Endothelial cell (in vitro differentiated cells): ENCODE results near the gene IZUMO1. TPM values are rescaled to one million over a fixed set of nuclear protein-coding genes. Genes with fewer than 3 reads are reported as not detected.
A peak's percentile ranks its signal among the peaks of the same experiment; 100 is the strongest.

Experiments
- DNase-seq: peaks from one replicate; pipeline ENCODE4 v3.0.0; 2021; ENCODE audit warnings: low spot score
- H3K27ac Mint-ChIP-seq: one replicate; pipeline ENCODE4 v1.8.0; 2021; ENCODE audit warnings: mixed read lengths, inconsistent platforms; ENCODE audit not compliant: unreplicated experiment
- H3K27me3 Mint-ChIP-seq: one replicate; pipeline ENCODE4 v1.8.0; 2021; ENCODE audit warnings: mild to moderate bottlenecking, moderate library complexity, mixed read lengths, inconsistent platforms; ENCODE audit not compliant: unreplicated experiment
- H3K36me3 Mint-ChIP-seq: one replicate; pipeline ENCODE4 v1.8.0; 2021; ENCODE audit warnings: mild to moderate bottlenecking, low read depth, mixed read lengths, inconsistent platforms; ENCODE audit not compliant: unreplicated experiment
- H3K4me1 Mint-ChIP-seq: one replicate; pipeline ENCODE4 v1.8.0; 2021; ENCODE audit warnings: mild to moderate bottlenecking, mixed read lengths, inconsistent platforms; ENCODE audit not compliant: unreplicated experiment
- H3K4me3 Mint-ChIP-seq: one replicate; pipeline ENCODE4 v1.8.0; 2021; ENCODE audit warnings: mild to moderate bottlenecking, mixed read lengths, inconsistent platforms; ENCODE audit not compliant: unreplicated experiment
- H3K9me3 Mint-ChIP-seq: one replicate; pipeline ENCODE4 v1.8.0; 2021; ENCODE audit warnings: mixed read lengths, inconsistent platforms; ENCODE audit not compliant: unreplicated experiment
- total RNA-seq: library from RNA; stranded (reverse); fragmentation: NEBNext Ultra II Directional; extraction: Animal tissue kit (Norgen Biotek cat#: 25700); gene quantifications from one replicate; pipeline ENCODE4 v1.2.1, GENCODE V29; 2021; ENCODE audit not compliant: unreplicated experiment
- TF ChIP-seq, protein P1 (sequence below): fragments of 200-600 bp; sonication (generic); IDR thresholded peaks from one replicate; pipeline ENCODE4 v1.5.0; 2021; ENCODE audit warnings: antibody characterized with exemption; ENCODE audit not compliant: unreplicated experiment

Gene IZUMO1
- total RNA-seq, 1 donor from 2014 or later = 3.3 TPM

DNA sequence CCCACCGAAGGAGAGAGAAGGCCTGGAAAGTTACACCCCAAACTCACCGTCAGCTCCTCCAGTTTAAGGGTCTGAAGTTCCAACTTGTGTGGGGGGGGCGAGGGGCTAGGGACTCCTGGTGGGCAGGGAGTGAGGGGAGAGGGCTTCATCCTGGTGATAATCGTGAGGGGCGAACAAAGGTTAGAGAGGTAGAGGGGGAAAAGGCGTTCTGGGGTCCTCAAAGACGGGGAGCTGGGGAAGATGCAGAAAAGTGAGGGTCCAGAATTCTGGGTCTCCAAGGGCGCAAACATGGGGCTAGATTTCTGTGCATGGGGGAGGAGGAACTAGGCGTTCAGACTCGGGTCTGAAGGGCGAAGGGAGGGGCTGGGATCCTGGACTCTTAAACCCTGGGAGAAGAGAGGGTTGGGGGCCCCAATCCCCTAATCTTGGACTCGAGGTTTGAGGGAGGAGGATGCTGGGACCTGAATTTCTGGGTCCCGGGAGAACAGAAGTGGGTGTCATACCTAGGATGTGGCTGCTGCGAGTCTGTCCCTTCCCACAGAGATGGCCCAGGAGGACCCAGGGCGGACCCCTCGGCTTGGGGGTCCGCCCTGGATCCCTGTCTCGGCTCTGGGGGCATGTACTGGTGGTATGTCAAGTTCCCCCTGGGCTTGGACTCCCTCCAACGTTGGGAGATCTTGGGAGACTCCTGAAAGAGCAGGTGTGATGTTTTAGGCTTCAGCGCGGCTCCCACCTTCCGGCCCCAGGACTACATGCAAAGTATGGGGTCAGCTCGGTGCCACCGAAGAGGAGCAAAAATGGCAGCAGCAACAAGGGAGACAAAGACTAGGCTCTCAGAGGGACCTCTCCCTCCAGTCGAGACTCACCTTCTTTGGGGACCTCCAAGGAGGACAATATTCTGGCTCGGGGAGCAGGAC, 31.7 kb downstream of the IZUMO1 start:
- H3K4me3 Mint-ChIP-seq = peak overlapping the region; percentile 88
- H3K27ac Mint-ChIP-seq = peak overlapping the region; percentile 67
- no peak for DNase-seq
- peaks cover 20% of the 10 kb centered on the region for H3K27me3 Mint-ChIP-seq
- no peaks in the 10 kb centered on the region for H3K9me3 Mint-ChIP-seq
- H3K4me1 Mint-ChIP-seq = peaks cover 12% of the 10 kb centered on the region
- TF ChIP-seq, protein P1, sequence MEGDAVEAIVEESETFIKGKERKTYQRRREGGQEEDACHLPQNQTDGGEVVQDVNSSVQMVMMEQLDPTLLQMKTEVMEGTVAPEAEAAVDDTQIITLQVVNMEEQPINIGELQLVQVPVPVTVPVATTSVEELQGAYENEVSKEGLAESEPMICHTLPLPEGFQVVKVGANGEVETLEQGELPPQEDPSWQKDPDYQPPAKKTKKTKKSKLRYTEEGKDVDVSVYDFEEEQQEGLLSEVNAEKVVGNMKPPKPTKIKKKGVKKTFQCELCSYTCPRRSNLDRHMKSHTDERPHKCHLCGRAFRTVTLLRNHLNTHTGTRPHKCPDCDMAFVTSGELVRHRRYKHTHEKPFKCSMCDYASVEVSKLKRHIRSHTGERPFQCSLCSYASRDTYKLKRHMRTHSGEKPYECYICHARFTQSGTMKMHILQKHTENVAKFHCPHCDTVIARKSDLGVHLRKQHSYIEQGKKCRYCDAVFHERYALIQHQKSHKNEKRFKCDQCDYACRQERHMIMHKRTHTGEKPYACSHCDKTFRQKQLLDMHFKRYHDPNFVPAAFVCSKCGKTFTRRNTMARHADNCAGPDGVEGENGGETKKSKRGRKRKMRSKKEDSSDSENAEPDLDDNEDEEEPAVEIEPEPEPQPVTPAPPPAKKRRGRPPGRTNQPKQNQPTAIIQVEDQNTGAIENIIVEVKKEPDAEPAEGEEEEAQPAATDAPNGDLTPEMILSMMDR = no peak
- peaks cover 9% of the 10 kb centered on the region for H3K36me3 Mint-ChIP-seq

GRCh38 chr19:48713864-48714755, 32.6 kb downstream of the IZUMO1 start:
- Mint-ChIP-seq H3K4me3 (peak overlapping the region; percentile 88), H3K4me1 (peaks cover 12% of the 10 kb centered on the region), H3K27ac (peak overlapping the region; percentile 67), H3K9me3 (no peaks in the 10 kb centered on the region), H3K27me3 (peaks cover 20% of the 10 kb centered on the region), H3K36me3 (peaks cover 9% of the 10 kb centered on the region)
- TF ChIP-seq, protein P1 = no peak
- peak; percentile 98 for DNase-seq

- peaks cover 16% of the 10 kb centered on the region for H3K27me3 Mint-ChIP-seq
- TF ChIP-seq, protein P1 = no peak
- no peak overlapping the region for H3K27ac Mint-ChIP-seq
- peak; percentile 34 for DNase-seq
- peaks cover 4% of the 10 kb centered on the region for H3K36me3 Mint-ChIP-seq
- peaks cover 9% of the 10 kb centered on the region for H3K4me1 Mint-ChIP-seq
- H3K4me3 Mint-ChIP-seq = peak overlapping the region; percentile 86
- H3K9me3 Mint-ChIP-seq = no peaks in the 10 kb centered on the region
Measured at GRCh38 chr19:48713041-48713863, 33.5 kb downstream of the IZUMO1 start.

DNA sequence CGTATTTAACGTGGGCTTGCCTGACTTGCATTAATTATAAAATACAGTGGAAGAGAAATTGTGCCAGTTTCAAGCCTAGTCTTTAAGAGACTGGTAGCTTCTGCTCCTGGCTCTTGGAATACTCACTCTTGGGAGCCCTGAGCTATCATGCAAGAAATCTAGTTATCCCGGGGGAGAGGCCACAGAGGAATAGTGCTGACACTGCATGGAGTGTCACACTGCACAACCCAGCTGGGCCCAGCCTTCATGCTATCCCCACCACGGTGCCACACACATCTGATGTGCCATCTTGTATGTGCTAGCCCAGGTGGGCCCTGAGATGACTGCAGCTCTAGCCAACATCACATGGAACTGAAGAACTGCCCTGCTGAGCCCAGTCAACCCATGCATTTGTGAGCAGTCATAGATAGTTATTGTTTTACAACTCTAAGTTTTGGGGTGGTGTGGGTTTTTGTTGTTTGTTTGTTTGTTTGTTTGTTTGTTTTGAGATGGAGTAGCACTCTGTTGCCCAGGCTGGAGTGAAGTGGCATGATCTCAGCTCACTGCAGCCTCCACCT, 35.5 kb downstream of the IZUMO1 start:
- DNase-seq = no peak
- Mint-ChIP-seq H3K27ac (no peak overlapping the region), H3K4me3 (no peak overlapping the region), H3K4me1 (peaks cover 4% of the 10 kb centered on the region), H3K9me3 (no peaks in the 10 kb centered on the region), H3K27me3 (peaks cover 14% of the 10 kb centered on the region), H3K36me3 (no peaks in the 10 kb centered on the region)
- TF ChIP-seq, protein P1 = no peak
